Esophagus (tissue), 2 donors: ENCODE results near the gene SLC10A6. TPM values are rescaled to one million over a fixed set of nuclear protein-coding genes. Genes with fewer than 3 reads are reported as not detected.

Experiments
- H3K27ac ChIP-seq, 2 donors: one replicate each; pipeline ENCODE4 v1.5.1; 2013; ENCODE audit warnings: low read depth in 2 of 2, mild to moderate bottlenecking in 2 of 2, inconsistent platforms in 1 of 2, low read length in 1 of 2, moderate library complexity in 1 of 2
- H3K27me3 ChIP-seq, 2 donors: one replicate each; pipeline ENCODE4 v1.6.1; 2013; ENCODE audit warnings: low read length in 2 of 2, control low read depth in 1 of 2, mild to moderate bottlenecking in 1 of 2; ENCODE audit not compliant: insufficient read depth in 2 of 2, control insufficient read depth in 1 of 2
- H3K36me3 ChIP-seq, 2 donors: one replicate each; pipeline ENCODE4 v1.6.1; 2013; ENCODE audit warnings: low read length in 1 of 2; ENCODE audit not compliant: control insufficient read depth in 2 of 2, insufficient read depth in 2 of 2
- H3K4me1 ChIP-seq, 2 donors: one replicate each; pipeline ENCODE4 v1.6.1; 2013; ENCODE audit warnings: low read length in 1 of 2; ENCODE audit not compliant: control insufficient read depth in 2 of 2, insufficient read depth in 2 of 2
- H3K4me3 ChIP-seq, 2 donors: one replicate each; pipeline ENCODE4 v1.5.1; 2013; ENCODE audit warnings: low read length in 2 of 2, mild to moderate bottlenecking in 2 of 2, low read depth in 1 of 2, moderate library complexity in 1 of 2
- H3K9me3 ChIP-seq, 2 donors: one replicate each; pipeline ENCODE4 v1.6.1; 2013; ENCODE audit warnings: mild to moderate bottlenecking in 2 of 2, low read depth in 1 of 2, low read length in 1 of 2, moderate library complexity in 1 of 2; ENCODE audit not compliant: control insufficient read depth in 2 of 2, insufficient read depth in 1 of 2
- WGBS, 2 donors: extraction: QIAGEN DNeasy Blood & Tissue Kit; methylation state at CpG; one replicate each; pipeline ENCODE4 v1.1.7; 2013; 5-methylcytosine and 5-hydroxymethylcytosine counted together
- polyA plus RNA-seq, 2 donors: library from polyadenylated mRNA; stranded (reverse); fragments of 200-250 nt; gene quantifications; one replicate each; pipeline ENCODE4 v1.2.3, GENCODE V29; 2013
- donor health status: healthy with polysubstance abuse.
- donor health status: Bipolar disorder and iron deficiency.

Gene SLC10A6
- polyA plus RNA-seq, 2 donors: 2.8 to 7.0 TPM

DNA sequence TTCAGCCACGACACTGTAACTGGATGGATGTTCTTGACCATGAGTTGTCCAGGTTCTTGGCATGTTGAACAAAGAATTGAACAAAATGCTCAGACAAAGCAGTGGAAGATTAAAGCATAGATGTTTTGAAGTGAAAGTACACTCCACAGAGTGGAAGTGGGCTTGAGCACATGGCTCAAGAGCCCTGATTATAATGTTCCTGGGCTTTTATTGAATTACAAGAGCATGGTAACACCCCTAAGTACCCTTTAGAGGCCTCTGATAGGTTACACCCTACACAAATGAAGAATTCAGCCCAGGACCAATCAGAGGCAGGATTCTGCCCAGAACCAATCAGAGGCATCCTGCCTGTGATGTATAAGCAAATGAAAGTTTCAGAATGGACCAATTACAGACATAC, 33.5 kb downstream of the SLC10A6 start:
- Histone ChIP-seq H3K4me1 (no peaks in the 10 kb centered on the region), H3K27ac (no peak overlapping the region), H3K4me3 (no peak overlapping the region), H3K9me3 (no peaks in the 10 kb centered on the region), H3K36me3 (peaks cover 5 to 7% of the 10 kb centered on the region in 2 donors), H3K27me3 (no peaks in the 10 kb centered on the region)
- WGBS, 2 donors: 85 to 93% methylated on average over 1 of the region's 1 CpG

DNA sequence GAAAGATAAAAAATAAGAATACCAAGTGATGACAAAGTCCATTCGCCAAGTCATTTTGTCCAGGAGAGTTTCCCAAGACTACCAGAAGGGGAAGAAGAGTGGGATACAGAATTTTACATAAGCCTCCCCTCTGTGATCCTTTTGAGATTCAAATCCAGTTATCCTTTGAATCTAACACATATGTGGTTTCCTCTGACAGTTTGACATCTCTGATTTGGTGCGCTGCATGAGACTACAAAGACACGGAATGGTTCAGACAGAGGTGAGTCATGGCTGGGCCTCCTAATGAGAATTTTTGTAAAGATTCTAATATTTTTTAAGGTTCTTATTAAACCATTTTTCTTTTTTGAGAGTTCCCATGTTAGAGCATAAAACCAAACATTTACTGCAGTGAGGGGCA, 38.3 kb downstream of the SLC10A6 start:
- 96 to 98% methylated on average over 3 of the region's 3 CpGs for WGBS, 2 donors
- no peaks in the 10 kb centered on the region for H3K4me1 ChIP-seq
- no peak overlapping the region for H3K4me3 ChIP-seq
- no peak overlapping the region for H3K27ac ChIP-seq
- H3K36me3 ChIP-seq: peaks cover 7 to 11% of the 10 kb centered on the region in 2 donors
- no peaks in the 10 kb centered on the region for H3K9me3 ChIP-seq
- no peaks in the 10 kb centered on the region for H3K27me3 ChIP-seq

DNA sequence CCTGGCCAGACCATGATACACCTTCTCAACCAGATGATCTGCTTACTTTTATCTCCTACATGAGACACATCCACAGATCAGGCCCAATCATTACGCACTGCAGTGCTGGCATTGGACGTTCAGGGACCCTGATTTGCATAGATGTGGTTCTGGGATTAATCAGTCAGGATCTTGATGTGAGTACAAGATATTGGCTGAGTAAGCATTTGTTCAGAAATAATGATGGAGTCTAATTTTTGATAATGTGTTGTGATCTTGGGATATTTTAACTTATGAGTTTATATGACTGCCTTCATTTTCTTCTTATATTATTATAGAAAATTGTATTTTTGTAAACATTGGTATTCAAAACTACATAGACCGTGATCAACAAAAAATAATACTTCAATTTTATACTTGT, 39.4 kb downstream of the SLC10A6 start:
- Histone ChIP-seq H3K27ac (no peak overlapping the region), H3K27me3 (no peaks in the 10 kb centered on the region), H3K9me3 (no peaks in the 10 kb centered on the region), H3K36me3 (peaks cover 7 to 11% of the 10 kb centered on the region in 2 donors), H3K4me3 (no peak overlapping the region), H3K4me1 (no peaks in the 10 kb centered on the region)
- 90 to 94% methylated on average over 3 of the region's 3 CpGs for WGBS, 2 donors

DNA sequence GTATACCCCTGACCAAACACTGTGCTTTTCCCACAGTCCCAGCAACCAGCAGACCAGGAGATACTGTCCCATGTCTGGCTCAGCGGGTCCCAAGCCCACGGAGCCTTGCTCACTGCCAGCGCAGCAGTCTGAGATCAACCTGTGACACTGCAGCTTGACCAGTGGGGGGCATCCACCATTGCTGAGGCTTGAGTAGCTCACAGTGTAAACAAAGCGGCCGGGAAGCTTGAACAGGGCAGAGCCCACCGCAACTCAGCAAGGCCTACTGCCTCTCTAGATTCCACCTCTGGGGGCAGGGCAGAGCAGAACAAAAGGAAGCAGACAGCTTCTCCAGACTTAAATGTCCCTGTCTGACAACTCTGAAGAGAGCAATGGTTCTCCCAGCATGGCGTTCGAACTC, 58.1 kb downstream of the SLC10A6 start:
- H3K4me3 ChIP-seq: no peak overlapping the region
- H3K27ac ChIP-seq: no peak overlapping the region
- H3K36me3 ChIP-seq: peaks cover 7 to 11% of the 10 kb centered on the region in 2 donors
- no peaks in the 10 kb centered on the region for H3K27me3 ChIP-seq
- H3K4me1 ChIP-seq: no peaks in the 10 kb centered on the region
- no peaks in the 10 kb centered on the region for H3K9me3 ChIP-seq
- WGBS, 2 donors: 93 to 96% methylated on average over 8 of the region's 8 CpGs

DNA sequence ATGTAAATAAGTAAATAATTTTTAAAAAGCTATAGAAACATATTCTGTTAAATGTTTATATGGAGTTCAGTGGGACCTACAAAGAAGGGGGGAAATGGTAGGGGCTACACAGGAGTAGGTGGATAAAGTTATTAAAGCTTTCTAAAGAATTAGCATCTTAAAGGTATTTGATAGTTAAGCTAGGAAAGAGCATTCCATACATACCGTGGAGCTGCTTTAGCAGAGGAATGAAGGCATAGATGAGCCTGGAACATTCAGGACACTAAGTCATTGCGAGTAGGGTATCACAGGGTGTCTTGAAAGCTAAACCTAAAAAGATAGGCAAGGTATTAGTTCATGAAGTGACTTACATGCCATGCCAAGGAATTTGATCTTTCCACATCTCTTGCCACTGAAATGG, 60.4 kb downstream of the SLC10A6 start:
- Histone ChIP-seq H3K4me3 (no peak overlapping the region), H3K9me3 (no peaks in the 10 kb centered on the region), H3K36me3 (peaks cover 7 to 11% of the 10 kb centered on the region in 2 donors), H3K27ac (no peak overlapping the region), H3K27me3 (no peaks in the 10 kb centered on the region), H3K4me1 (no peaks in the 10 kb centered on the region)
- 85 to 92% methylated on average over 2 of the region's 2 CpGs for WGBS, 2 donors

DNA sequence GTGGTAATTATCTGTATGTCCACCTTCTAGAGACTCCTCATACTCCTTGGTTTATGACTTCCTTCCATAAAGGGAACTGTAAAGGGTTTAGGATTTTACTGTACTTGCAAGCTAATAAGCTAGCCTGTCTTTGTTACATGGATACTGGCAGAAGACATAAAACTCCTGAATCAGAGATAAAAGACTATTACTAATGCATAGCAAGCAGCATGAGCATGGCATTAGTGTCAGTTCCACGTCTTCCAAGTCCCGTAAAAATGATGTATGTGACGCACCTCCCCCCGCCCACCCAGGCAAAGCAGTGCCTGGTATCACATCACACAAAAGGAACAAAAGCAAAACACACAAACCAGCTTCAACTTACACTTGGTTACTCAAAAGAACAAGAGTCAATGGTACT, 71.0 kb downstream of the SLC10A6 start:
- H3K36me3 ChIP-seq: peaks cover 2% of the 10 kb centered on the region in 2 donors
- 90 to 93% methylated on average over 4 of the region's 4 CpGs for WGBS, 2 donors
- H3K27me3 ChIP-seq: no peaks in the 10 kb centered on the region
- H3K9me3 ChIP-seq: no peaks in the 10 kb centered on the region
- H3K4me3 ChIP-seq: no peak overlapping the region
- no peak overlapping the region for H3K27ac ChIP-seq
- H3K4me1 ChIP-seq: no peaks in the 10 kb centered on the region

DNA sequence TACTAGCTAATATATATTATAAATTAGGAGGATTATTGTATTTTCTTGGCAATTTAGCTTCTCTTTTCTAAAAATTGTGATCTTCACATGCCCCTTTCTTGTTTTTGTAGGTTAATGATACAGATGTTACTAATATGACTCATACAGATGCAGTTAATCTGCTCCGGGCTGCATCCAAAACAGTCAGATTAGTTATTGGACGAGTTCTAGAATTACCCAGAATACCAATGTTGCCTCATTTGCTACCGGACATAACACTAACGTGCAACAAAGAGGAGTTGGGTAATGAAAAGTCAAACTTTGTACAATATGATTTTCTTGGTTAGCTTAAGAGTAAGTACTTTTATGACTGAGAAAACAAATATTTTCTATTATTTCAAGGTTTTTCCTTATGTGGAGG, 74.1 kb downstream of the SLC10A6 start:
- Histone ChIP-seq H3K27me3 (no peaks in the 10 kb centered on the region), H3K36me3 (peaks cover 2 to 5% of the 10 kb centered on the region in 2 donors)
- 73 to 79% methylated on average over 4 of the region's 4 CpGs for WGBS, 2 donors

More for the DNA sequence above, 74.1 kb downstream of the SLC10A6 start:
- Histone ChIP-seq H3K27ac (no peak overlapping the region), H3K4me1 (no peaks in the 10 kb centered on the region), H3K9me3 (no peaks in the 10 kb centered on the region), H3K4me3 (no peak overlapping the region)

Other genes with a start within 250 kb of the SLC10A6 start
- 1 to 10 TPM; 1.0 to 2.0 TPM for gene C4orf36, start 43.0 kb upstream of the SLC10A6 start, polyA plus RNA-seq
- gene AFF1, start 85.6 kb upstream of the SLC10A6 start, polyA plus RNA-seq: 10 to 100 TPM in 1 of 2 donors, 1 to 10 TPM in 1; 7.5 to 10.4 TPM